ENCODE data around the gene ABLIM3. TPM values are rescaled to one million over a fixed set of nuclear protein-coding genes. Genes with fewer than 3 reads are reported as not detected.

ABLIM3 gene
- total and polyA plus RNA-seq, 2 experiments from 2014 or later = 0.19 to 2.2 TPM

GRCh38 chr5:149127394-149127955 lies 13.8 kb upstream of the ABLIM3 start:
- Histone ChIP-seq H2AFZ (no peak overlapping the region), H3K4me2 (no peak overlapping the region), H3K27me3 (ENCODE audit: insufficient read depth) (no peaks in the 10 kb centered on the region), H3K79me2 (replicated peaks; ENCODE audit: insufficient read depth) (no peaks in the 10 kb centered on the region), H3K27ac (ENCODE audit: low read depth) (no peak overlapping the region), H3K36me3 (ENCODE audit: insufficient read depth) (no peaks in the 10 kb centered on the region), H3K4me1 (ENCODE audit: insufficient read depth) (peaks cover 5% of the 10 kb centered on the region), H3K4me3 (no peak overlapping the region), H3K9me2 (ENCODE audit: insufficient read depth) (no peaks in the 10 kb centered on the region), H3F3A (replicated peaks; ENCODE audit: low read depth) (no peaks in the 10 kb centered on the region), H4K20me1 (replicated peaks; ENCODE audit: insufficient read depth) (no peaks in the 10 kb centered on the region)
- no peak for ATAC-seq
- H3K36me3 Mint-ChIP-seq (ENCODE audit: low read depth) = no peaks in the 10 kb centered on the region; the same call in 2 of the 3 replicates
- H3K4me1 Mint-ChIP-seq = peaks cover 24% of the 10 kb centered on the region
- H3K9me3 Mint-ChIP-seq = peaks cover 3% of the 10 kb centered on the region; the same call in 1 of the 3 replicates
- no peak overlapping the region for H3K27ac Mint-ChIP-seq
- no peak for TF ChIP-seq ETS1 (IDR thresholded peaks at IDR 0.05)
- TF ChIP-seq ZNF114 (CRISPR knock-in tag; IDR thresholded peaks at IDR 0.05) = no peak
- no peak for TF ChIP-seq EZH2 (IDR thresholded peaks at IDR 0.05; ENCODE audit: low read depth, unreplicated experiment)
- no peak for TF ChIP-seq REST (IDR thresholded peaks at IDR 0.05; ENCODE audit: unreplicated experiment)
- no peak for TF ChIP-seq ZNF331 (CRISPR knock-in tag; IDR thresholded peaks at IDR 0.05; ENCODE audit: low read depth)
- TF ChIP-seq CTCF (conservative IDR thresholded peaks at IDR 0.05; ENCODE audit: low read depth in 2 of 2) = no peak
- TF ChIP-seq JUNB (IDR thresholded peaks at IDR 0.05; ENCODE audit: unreplicated experiment) = no peak
- TF ChIP-seq CREB1 (CRISPR knock-in tag; IDR thresholded peaks at IDR 0.05; ENCODE audit: low read depth) = no peak
- H3K4me3 Mint-ChIP-seq = no peak overlapping the region
- peaks cover 10% of the 10 kb centered on the region for H3K27me3 Mint-ChIP-seq (ENCODE audit: insufficient read depth, low read depth, poor library complexity)
- no peak for DNase-seq (ENCODE audit: low spot score)

Data from GM23338 (cell line).